ENCODE data around the gene CLEC2B. TPM values are rescaled to one million over a fixed set of nuclear protein-coding genes. Genes with fewer than 3 reads are reported as not detected.

Gene CLEC2B
- total RNA-seq, 1 donor from 2014 or later: not detected

- peaks cover 35% of the 10 kb centered on the region for H3K9me3 Mint-ChIP-seq (ENCODE audit: low read depth)
- no peak for TF ChIP-seq CTCF (IDR thresholded peaks at IDR 0.05)
- no peaks in the 10 kb centered on the region for H3K27me3 Mint-ChIP-seq (ENCODE audit: low read depth)
- H3K4me3 Mint-ChIP-seq (ENCODE audit: unreplicated experiment): no peak overlapping the region
- no peak for DNase-seq (ENCODE audit: low spot score)
- H3K36me3 Mint-ChIP-seq (ENCODE audit: low read depth): peaks cover 2% of the 10 kb centered on the region
- H3K27ac Mint-ChIP-seq (ENCODE audit: unreplicated experiment): no peak overlapping the region
- H3K4me1 Mint-ChIP-seq (ENCODE audit: low read depth): peaks cover 15% of the 10 kb centered on the region
Measured at GRCh38 chr12:9907769-9908168, 38.6 kb upstream of the CLEC2B start.

GRCh38 chr12:9906873-9907272 lies 37.7 kb upstream of the CLEC2B start:
- Mint-ChIP-seq H3K27me3 (ENCODE audit: low read depth) (no peaks in the 10 kb centered on the region), H3K4me1 (ENCODE audit: low read depth) (peaks cover 18% of the 10 kb centered on the region), H3K9me3 (ENCODE audit: low read depth) (peaks cover 37% of the 10 kb centered on the region), H3K36me3 (ENCODE audit: low read depth) (peaks cover 2% of the 10 kb centered on the region), H3K27ac (ENCODE audit: unreplicated experiment) (no peak overlapping the region), H3K4me3 (ENCODE audit: unreplicated experiment) (no peak overlapping the region)
- TF ChIP-seq CTCF (IDR thresholded peaks at IDR 0.05): no peak
- DNase-seq (ENCODE audit: low spot score): no peak

GRCh38 chr12:9902539-9903228 lies 33.5 kb upstream of the CLEC2B start:
- H3K4me1 Mint-ChIP-seq (ENCODE audit: low read depth): peaks cover 9% of the 10 kb centered on the region
- H3K36me3 Mint-ChIP-seq (ENCODE audit: low read depth): no peaks in the 10 kb centered on the region

GRCh38 chr12:9900930-9901329 lies 31.8 kb upstream of the CLEC2B start:
- Mint-ChIP-seq H3K4me1 (ENCODE audit: low read depth) (peaks cover 9% of the 10 kb centered on the region), H3K27me3 (ENCODE audit: low read depth) (no peaks in the 10 kb centered on the region), H3K27ac (ENCODE audit: unreplicated experiment) (no peak overlapping the region), H3K4me3 (ENCODE audit: unreplicated experiment) (no peak overlapping the region), H3K9me3 (ENCODE audit: low read depth) (peaks cover 18% of the 10 kb centered on the region), H3K36me3 (ENCODE audit: low read depth) (no peaks in the 10 kb centered on the region)
- DNase-seq (ENCODE audit: low spot score): no peak
- no peak for TF ChIP-seq CTCF (IDR thresholded peaks at IDR 0.05)

More at GRCh38 chr12:9902539-9903228, 33.5 kb upstream of the CLEC2B start:
- Mint-ChIP-seq H3K27ac (ENCODE audit: unreplicated experiment) (peak overlapping the region; percentile 53), H3K4me3 (ENCODE audit: unreplicated experiment) (no peak overlapping the region), H3K9me3 (ENCODE audit: low read depth) (peaks cover 21% of the 10 kb centered on the region), H3K27me3 (ENCODE audit: low read depth) (no peaks in the 10 kb centered on the region)
- no peak for TF ChIP-seq CTCF (IDR thresholded peaks at IDR 0.05)
- DNase-seq (ENCODE audit: low spot score): no peak

GRCh38 chr12:9899209-9899608 lies 30.1 kb upstream of the CLEC2B start:
- Mint-ChIP-seq H3K36me3 (ENCODE audit: low read depth) (no peaks in the 10 kb centered on the region), H3K27ac (ENCODE audit: unreplicated experiment) (no peak overlapping the region), H3K4me3 (ENCODE audit: unreplicated experiment) (no peak overlapping the region), H3K27me3 (ENCODE audit: low read depth) (no peaks in the 10 kb centered on the region), H3K4me1 (ENCODE audit: low read depth) (peaks cover 9% of the 10 kb centered on the region), H3K9me3 (ENCODE audit: low read depth) (peaks cover 14% of the 10 kb centered on the region)
- no peak for DNase-seq (ENCODE audit: low spot score)
- no peak for TF ChIP-seq CTCF (IDR thresholded peaks at IDR 0.05)

All from chondrocyte (in vitro differentiated cells).